Ureter (tissue), 1 donor: Measurements from ENCODE around the gene CMTM2. TPM values are rescaled to one million over a fixed set of nuclear protein-coding genes. Genes with fewer than 3 reads are reported as not detected.
"Not testable (repeated sequence)": the region's sequence is repeated elsewhere in the genome, so short reads cannot be mapped to it uniquely, and the experiment has no call there.

Experiments used
- DNase-seq: peaks from one replicate; pipeline ENCODE4 v3.0.0-alpha.2; 2020; ENCODE audit warnings: low spot score
- total RNA-seq: library from RNA; stranded (reverse); gene quantifications from one replicate; pipeline ENCODE4 v1.2.4, GENCODE V29; 2023
- donor health status: DM: yes; HTN: yes; CAD: no.

Gene CMTM2
- total RNA-seq, 1 donor from 2014 or later = not detected

- no peak for DNase-seq
Measured at GRCh38 chr16:66605979-66606751, 26.9 kb downstream of the CMTM2 start.

GRCh38 chr16:66608241-66609138, 29.2 kb downstream of the CMTM2 start:
- DNase-seq = peak; percentile 90

GRCh38 chr16:66609139-66609510, 29.9 kb downstream of the CMTM2 start:
- no peak for DNase-seq

GRCh38 chr16:66610111-66610820, 31.0 kb downstream of the CMTM2 start:
- no peak for DNase-seq

GRCh38 chr16:66611911-66612310, 32.6 kb downstream of the CMTM2 start:
- DNase-seq = not testable (repeated sequence)

- DNase-seq = no peak
Measured at GRCh38 chr16:66612422-66612821, 33.2 kb downstream of the CMTM2 start.

GRCh38 chr16:66614161-66614802, 35.0 kb downstream of the CMTM2 start:
- DNase-seq = no peak

- no peak for DNase-seq
Measured at GRCh38 chr16:66616169-66616568, 36.9 kb downstream of the CMTM2 start.

GRCh38 chr16:66616592-66616991, 37.3 kb downstream of the CMTM2 start:
- no peak for DNase-seq

- DNase-seq = no peak
Measured at GRCh38 chr16:66617010-66617434, 37.8 kb downstream of the CMTM2 start.

- no peak for DNase-seq
Measured at GRCh38 chr16:66617728-66618127, 38.5 kb downstream of the CMTM2 start.

- DNase-seq = no peak
Measured at GRCh38 chr16:66618588-66619375, 39.5 kb downstream of the CMTM2 start.

- no peak for DNase-seq
Measured at GRCh38 chr16:66619534-66620428, 40.5 kb downstream of the CMTM2 start.

GRCh38 chr16:66620429-66620795, 41.1 kb downstream of the CMTM2 start:
- no peak for DNase-seq

- no peak for DNase-seq
Measured at GRCh38 chr16:66621973-66622372, 42.7 kb downstream of the CMTM2 start.

GRCh38 chr16:66622863-66623262, 43.6 kb downstream of the CMTM2 start:
- no peak for DNase-seq

- DNase-seq = no peak
Measured at GRCh38 chr16:66623755-66624154, 44.5 kb downstream of the CMTM2 start.

- not testable (repeated sequence) for DNase-seq
Measured at GRCh38 chr16:66627611-66628378, 48.5 kb downstream of the CMTM2 start.

GRCh38 chr16:66629856-66630255, 50.6 kb downstream of the CMTM2 start:
- DNase-seq = no peak
